GM23338 (cell line): Measurements from ENCODE around the gene PRR33. TPM values are rescaled to one million over a fixed set of nuclear protein-coding genes. Genes with fewer than 3 reads are reported as not detected.

Experiments used
- CREB1 ChIP-seq: fragments of 250-450 bp; sonication (Bioruptor Pico); IDR thresholded peaks from 2 replicates; pipeline ENCODE4 v1.5.0; 2020; ENCODE audit warnings: low read depth, mild to moderate bottlenecking, moderate library complexity
- EZH2 ChIP-seq: fragments of 200-600 bp; sonication (generic); IDR thresholded peaks from one replicate; pipeline ENCODE4 v1.8.0; 2017; ENCODE audit warnings: antibody characterized with exemption, mild to moderate bottlenecking, low read depth; ENCODE audit not compliant: unreplicated experiment
- EZH2phosphoT487 ChIP-seq: fragments of 200-600 bp; sonication (generic); IDR thresholded peaks from one replicate; pipeline ENCODE4 v1.8.1; 2018; ENCODE audit warnings: antibody characterized with exemption; ENCODE audit not compliant: unreplicated experiment
- POLR2AphosphoS5 ChIP-seq: IDR thresholded peaks from 2 replicates; pipeline ENCODE4 v1.6.1; 2016; ENCODE audit warnings: antibody characterized with exemption, low read depth
- REST ChIP-seq: IDR thresholded peaks from one replicate; pipeline ENCODE4 v1.6.1; 2018; ENCODE audit warnings: antibody characterized with exemption; ENCODE audit not compliant: unreplicated experiment
- STAT1 ChIP-seq: IDR thresholded peaks from one replicate; pipeline ENCODE4 v1.6.1; 2016; ENCODE audit warnings: antibody characterized with exemption; ENCODE audit not compliant: unreplicated experiment
- ZNF114 ChIP-seq: fragments of 250-450 bp; sonication (Bioruptor Pico); IDR thresholded peaks from 2 replicates; pipeline ENCODE4 v1.5.0; 2020; ENCODE audit warnings: mild to moderate bottlenecking, moderate library complexity
- ZNF462 ChIP-seq: fragments of 250-450 bp; sonication (Bioruptor Pico); IDR thresholded peaks from 2 replicates; pipeline ENCODE4 v1.5.0; 2020; ENCODE audit warnings: mild to moderate bottlenecking, moderate library complexity
- polyA plus RNA-seq: library from polyadenylated mRNA; unstranded; fragments of >200 nt; fragmentation: Nextera tagmentation; extraction: Ambion mirVana; gene quantifications from 2 replicates; pipeline ENCODE4 v1.2.1, GENCODE V29; 2016
- total RNA-seq: library from RNA; depleted of rRNA; stranded (reverse); fragments of >200 nt; shearing (Covaris generic); gene quantifications from 2 replicates; pipeline ENCODE4 v1.2.3, GENCODE V29; 2014
- TF ChIP-seq, protein P1 (sequence below), 2 experiments: fragments of 200-600 bp in 1 of 2; sonication (generic) in 1 of 2; conservative IDR thresholded peaks; 2 replicates each; pipeline versions ENCODE4 v1.5.1 to v1.6.1; 2016 to 2017; ENCODE audit warnings: antibody characterized with exemption in 2 of 2, low read depth in 2 of 2, mild to moderate bottlenecking in 2 of 2, moderate library complexity in 1 of 2

The PRR33 gene
- total and polyA plus RNA-seq, 2 experiments from 2014 or later = not detected

DNA sequence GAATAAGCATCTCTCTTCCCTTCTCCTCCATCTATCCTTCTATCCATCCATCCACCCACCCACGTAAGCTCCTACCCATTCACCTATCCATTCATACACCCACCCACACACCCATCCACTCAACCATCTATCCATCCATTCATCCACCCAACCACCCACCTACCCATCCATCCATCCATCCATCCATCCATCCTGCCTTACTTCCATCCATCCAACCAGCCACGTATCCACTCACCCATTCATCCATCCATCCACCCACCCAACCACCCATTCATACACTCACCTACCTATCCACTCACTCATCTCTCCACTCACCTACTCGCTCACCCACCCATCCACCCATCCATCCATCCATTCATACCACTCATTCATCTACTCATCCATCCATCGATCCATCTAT, 41.0 kb upstream of the PRR33 start (continued):
- TF ChIP-seq ZNF462 (no peak), STAT1 (no peak), EZH2 (no peak), POLR2AphosphoS5 (no peak), CREB1 (CRISPR knock-in tag) (no peak), REST (no peak), ZNF114 (CRISPR knock-in tag) (no peak), EZH2phosphoT487 (no peak)
- TF ChIP-seq, protein P1, sequence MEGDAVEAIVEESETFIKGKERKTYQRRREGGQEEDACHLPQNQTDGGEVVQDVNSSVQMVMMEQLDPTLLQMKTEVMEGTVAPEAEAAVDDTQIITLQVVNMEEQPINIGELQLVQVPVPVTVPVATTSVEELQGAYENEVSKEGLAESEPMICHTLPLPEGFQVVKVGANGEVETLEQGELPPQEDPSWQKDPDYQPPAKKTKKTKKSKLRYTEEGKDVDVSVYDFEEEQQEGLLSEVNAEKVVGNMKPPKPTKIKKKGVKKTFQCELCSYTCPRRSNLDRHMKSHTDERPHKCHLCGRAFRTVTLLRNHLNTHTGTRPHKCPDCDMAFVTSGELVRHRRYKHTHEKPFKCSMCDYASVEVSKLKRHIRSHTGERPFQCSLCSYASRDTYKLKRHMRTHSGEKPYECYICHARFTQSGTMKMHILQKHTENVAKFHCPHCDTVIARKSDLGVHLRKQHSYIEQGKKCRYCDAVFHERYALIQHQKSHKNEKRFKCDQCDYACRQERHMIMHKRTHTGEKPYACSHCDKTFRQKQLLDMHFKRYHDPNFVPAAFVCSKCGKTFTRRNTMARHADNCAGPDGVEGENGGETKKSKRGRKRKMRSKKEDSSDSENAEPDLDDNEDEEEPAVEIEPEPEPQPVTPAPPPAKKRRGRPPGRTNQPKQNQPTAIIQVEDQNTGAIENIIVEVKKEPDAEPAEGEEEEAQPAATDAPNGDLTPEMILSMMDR (conservative IDR thresholded peaks at IDR 0.05; ENCODE audit: low read depth in 2 of 2) = no peak
